ENCODE measurements around the gene ECE1.

The ECE1 gene

DNA sequence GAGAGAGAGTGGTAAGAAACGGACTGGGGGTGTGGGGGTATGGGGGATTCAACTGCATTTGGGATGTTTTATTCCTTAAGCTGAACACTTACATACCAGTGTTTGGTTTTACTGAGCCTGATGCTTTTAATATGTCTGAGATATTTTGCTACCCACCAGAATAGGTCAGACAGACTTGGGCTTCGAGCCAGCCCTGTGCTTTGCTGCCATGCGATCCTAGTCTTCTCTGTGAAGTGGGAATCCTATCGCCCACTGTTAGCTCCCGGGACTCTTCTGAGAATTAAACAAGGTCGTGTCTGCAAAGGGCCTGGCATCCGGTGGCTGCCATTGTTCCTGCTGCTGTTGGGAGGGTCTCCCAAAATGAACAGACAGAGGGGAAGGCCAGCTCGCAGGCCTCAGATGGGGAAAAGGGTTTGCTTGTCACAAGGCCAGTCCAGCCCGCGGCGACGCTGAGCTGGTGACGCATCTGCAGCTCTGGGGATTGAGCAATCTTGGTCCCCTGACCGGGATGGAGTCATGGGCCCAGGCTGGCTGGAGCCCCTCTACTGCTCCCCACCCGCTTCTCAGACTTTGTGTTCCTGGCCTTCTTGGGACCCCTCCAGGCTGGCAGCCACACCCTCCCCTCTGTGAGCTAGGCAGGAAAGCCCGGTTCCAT, 26.9 kb upstream of the ECE1 start:
- Histone ChIP-seq H3K9ac (ENCODE audit: low read depth, low read length, poor library complexity, severe bottlenecking) (no peak overlapping the region), H3K4me3 (ENCODE audit: low read length, poor library complexity, severe bottlenecking) (no peak overlapping the region), H3K4me2 (ENCODE audit: low read depth, low read length, poor library complexity, severe bottlenecking) (no peak overlapping the region), H4K20me1 (ENCODE audit: insufficient read depth, low read length, poor library complexity, severe bottlenecking) (no peaks in the 10 kb centered on the region), H3K4me1 (ENCODE audit: insufficient read depth, low read length, poor library complexity, severe bottlenecking) (no peaks in the 10 kb centered on the region), H3K9me3 (ENCODE audit: insufficient read depth, low read depth, low read length) (no peaks in the 10 kb centered on the region), H2AFZ (ENCODE audit: low read length) (no peak overlapping the region), H3F3A (ENCODE audit: low read depth) (no peaks in the 10 kb centered on the region), H3K9me2 (replicated peaks; ENCODE audit: low read depth, low read length) (no peaks in the 10 kb centered on the region), H3K27me3 (ENCODE audit: insufficient read depth, low read length, poor library complexity, severe bottlenecking) (no peaks in the 10 kb centered on the region), H3K79me2 (ENCODE audit: insufficient read depth, low read length) (peaks cover under 1% of the 10 kb centered on the region; the same call in 1 of the 2 replicates), H3K36me3 (ENCODE audit: insufficient read depth, low read length) (no peaks in the 10 kb centered on the region)
- TF ChIP-seq EZH2phosphoT487 (IDR thresholded peaks at IDR 0.05; ENCODE audit: borderline replicate concordance): no peak
- TF ChIP-seq, protein P1, sequence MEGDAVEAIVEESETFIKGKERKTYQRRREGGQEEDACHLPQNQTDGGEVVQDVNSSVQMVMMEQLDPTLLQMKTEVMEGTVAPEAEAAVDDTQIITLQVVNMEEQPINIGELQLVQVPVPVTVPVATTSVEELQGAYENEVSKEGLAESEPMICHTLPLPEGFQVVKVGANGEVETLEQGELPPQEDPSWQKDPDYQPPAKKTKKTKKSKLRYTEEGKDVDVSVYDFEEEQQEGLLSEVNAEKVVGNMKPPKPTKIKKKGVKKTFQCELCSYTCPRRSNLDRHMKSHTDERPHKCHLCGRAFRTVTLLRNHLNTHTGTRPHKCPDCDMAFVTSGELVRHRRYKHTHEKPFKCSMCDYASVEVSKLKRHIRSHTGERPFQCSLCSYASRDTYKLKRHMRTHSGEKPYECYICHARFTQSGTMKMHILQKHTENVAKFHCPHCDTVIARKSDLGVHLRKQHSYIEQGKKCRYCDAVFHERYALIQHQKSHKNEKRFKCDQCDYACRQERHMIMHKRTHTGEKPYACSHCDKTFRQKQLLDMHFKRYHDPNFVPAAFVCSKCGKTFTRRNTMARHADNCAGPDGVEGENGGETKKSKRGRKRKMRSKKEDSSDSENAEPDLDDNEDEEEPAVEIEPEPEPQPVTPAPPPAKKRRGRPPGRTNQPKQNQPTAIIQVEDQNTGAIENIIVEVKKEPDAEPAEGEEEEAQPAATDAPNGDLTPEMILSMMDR (conservative IDR thresholded peaks at IDR 0.05; ENCODE audit: low read length): no peak

DNA sequence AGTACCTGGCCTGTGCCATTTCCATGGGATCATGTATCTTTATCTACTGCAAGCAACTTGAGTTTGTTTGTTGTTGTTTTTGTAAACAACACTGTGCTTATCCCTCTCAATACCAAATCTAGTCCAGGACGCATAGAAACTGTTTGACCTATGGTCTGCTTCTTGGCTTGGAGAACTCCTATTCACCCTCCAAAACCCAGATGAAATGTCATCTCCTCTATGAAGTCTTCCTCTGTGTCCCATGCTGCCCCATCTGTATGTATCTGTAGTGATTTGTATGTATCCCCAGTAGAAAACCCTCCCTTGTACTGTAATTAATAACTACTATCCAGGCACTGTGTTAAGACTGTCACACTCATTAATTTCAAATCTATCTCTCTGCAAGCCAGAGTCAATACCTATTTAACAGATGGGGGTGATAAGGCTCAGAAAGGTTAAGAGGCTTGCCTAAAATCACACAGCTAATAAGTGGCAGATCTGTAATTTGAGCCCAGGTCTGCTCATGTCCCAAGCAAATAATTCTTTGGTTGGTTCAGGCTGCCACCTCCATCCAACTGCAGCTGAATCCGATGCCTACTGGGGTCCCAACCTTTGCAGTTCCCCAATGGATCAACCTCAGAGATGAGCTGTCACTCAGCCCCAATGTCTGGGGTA, 24.6 kb upstream of the ECE1 start:
- Histone ChIP-seq H4K20me1 (ENCODE audit: insufficient read depth, low read length, poor library complexity, severe bottlenecking) (no peaks in the 10 kb centered on the region), H3K4me3 (ENCODE audit: low read length, poor library complexity, severe bottlenecking) (no peak overlapping the region), H3K27me3 (ENCODE audit: insufficient read depth, low read length, poor library complexity, severe bottlenecking) (no peaks in the 10 kb centered on the region), H2AFZ (ENCODE audit: low read length) (no peak overlapping the region), H3F3A (ENCODE audit: low read depth) (no peaks in the 10 kb centered on the region), H3K79me2 (ENCODE audit: insufficient read depth, low read length) (no peaks in the 10 kb centered on the region), H3K9me3 (ENCODE audit: insufficient read depth, low read depth, low read length) (no peaks in the 10 kb centered on the region), H3K36me3 (ENCODE audit: insufficient read depth, low read length) (no peaks in the 10 kb centered on the region), H3K4me1 (ENCODE audit: insufficient read depth, low read length, poor library complexity, severe bottlenecking) (no peaks in the 10 kb centered on the region), H3K9me2 (replicated peaks; ENCODE audit: low read depth, low read length) (no peaks in the 10 kb centered on the region), H3K4me2 (ENCODE audit: low read depth, low read length, poor library complexity, severe bottlenecking) (no peak overlapping the region), H3K9ac (ENCODE audit: low read depth, low read length, poor library complexity, severe bottlenecking) (no peak overlapping the region)
- TF ChIP-seq EZH2phosphoT487 (IDR thresholded peaks at IDR 0.05; ENCODE audit: borderline replicate concordance): no peak
- TF ChIP-seq, protein P1 (conservative IDR thresholded peaks at IDR 0.05; ENCODE audit: low read length): no peak

DNA sequence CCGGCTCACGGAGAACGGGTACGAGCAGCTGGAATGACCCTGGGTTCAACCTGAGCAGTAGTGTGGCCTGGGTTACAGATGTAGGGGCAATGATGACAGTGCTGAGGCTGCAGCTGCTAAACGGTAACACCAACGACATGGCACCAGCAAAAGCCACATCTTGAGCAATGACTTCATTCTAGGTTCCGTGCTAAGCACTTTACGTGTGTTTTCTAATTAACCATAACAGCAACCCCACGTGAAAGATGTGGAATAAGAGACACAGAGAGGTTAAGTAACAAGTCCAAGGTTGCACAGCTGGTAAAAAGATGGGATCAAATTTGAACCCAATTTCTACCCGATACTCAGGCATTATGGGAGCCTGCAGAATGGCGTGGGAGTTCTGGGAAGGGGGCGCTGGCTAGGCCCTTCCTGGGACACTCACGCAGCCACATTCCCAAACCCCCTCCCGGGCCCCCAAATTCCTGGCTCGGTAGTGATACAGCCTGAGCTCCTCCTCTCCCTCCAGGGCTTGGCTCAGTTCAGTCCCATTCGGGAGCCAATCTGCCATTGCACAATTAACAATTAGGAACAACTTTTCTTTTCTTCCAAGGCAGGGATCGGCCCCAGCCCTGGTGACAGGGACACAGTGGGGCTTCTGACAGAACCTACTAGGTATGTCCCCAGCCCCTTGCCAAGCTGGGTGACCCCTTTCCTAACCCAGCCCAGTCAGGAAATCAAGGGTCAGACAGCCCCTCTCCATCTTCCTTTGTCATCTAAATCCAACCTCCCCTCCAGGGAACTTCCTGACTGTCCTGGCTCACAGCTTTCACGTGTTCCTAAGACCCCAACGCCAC, 23.8 kb upstream of the ECE1 start:
- no peak overlapping the region for H3K9ac ChIP-seq (ENCODE audit: low read depth, low read length, poor library complexity, severe bottlenecking)
- no peaks in the 10 kb centered on the region for H4K20me1 ChIP-seq (ENCODE audit: insufficient read depth, low read length, poor library complexity, severe bottlenecking)
- no peak overlapping the region for H2AFZ ChIP-seq (ENCODE audit: low read length)
- H3K27me3 ChIP-seq (ENCODE audit: insufficient read depth, low read length, poor library complexity, severe bottlenecking): no peaks in the 10 kb centered on the region
- H3K36me3 ChIP-seq (ENCODE audit: insufficient read depth, low read length): no peaks in the 10 kb centered on the region
- no peak overlapping the region for H3K4me3 ChIP-seq (ENCODE audit: low read length, poor library complexity, severe bottlenecking)
- H3K79me2 ChIP-seq (ENCODE audit: insufficient read depth, low read length): no peaks in the 10 kb centered on the region
- H3K4me2 ChIP-seq (ENCODE audit: low read depth, low read length, poor library complexity, severe bottlenecking): no peak overlapping the region
- H3K4me1 ChIP-seq (ENCODE audit: insufficient read depth, low read length, poor library complexity, severe bottlenecking): no peaks in the 10 kb centered on the region
- no peaks in the 10 kb centered on the region for H3K9me3 ChIP-seq (ENCODE audit: insufficient read depth, low read depth, low read length)
- no peak for TF ChIP-seq EZH2phosphoT487 (IDR thresholded peaks at IDR 0.05; ENCODE audit: borderline replicate concordance)
- TF ChIP-seq, protein P1 (conservative IDR thresholded peaks at IDR 0.05; ENCODE audit: low read length): no peak
- no peaks in the 10 kb centered on the region for H3F3A ChIP-seq (ENCODE audit: low read depth)
- H3K9me2 ChIP-seq (replicated peaks; ENCODE audit: low read depth, low read length): no peaks in the 10 kb centered on the region
